Stimulated activated CD8-positive, alpha-beta memory T cell treated with anti-CD3 and anti-CD28 coated beads, Interleukin-4, amount 100 ng/mL, for 4 hours (primary cell): Measurements from ENCODE around the gene ZNF326.

ENCODE experiments used
- DNase-seq, 2 donors: peaks; one replicate each; pipeline ENCODE4 v3.0.0-alpha.2; 2020; ENCODE audit warnings: low read depth in 2 of 2, low spot score in 1 of 2

Gene ZNF326

DNA sequence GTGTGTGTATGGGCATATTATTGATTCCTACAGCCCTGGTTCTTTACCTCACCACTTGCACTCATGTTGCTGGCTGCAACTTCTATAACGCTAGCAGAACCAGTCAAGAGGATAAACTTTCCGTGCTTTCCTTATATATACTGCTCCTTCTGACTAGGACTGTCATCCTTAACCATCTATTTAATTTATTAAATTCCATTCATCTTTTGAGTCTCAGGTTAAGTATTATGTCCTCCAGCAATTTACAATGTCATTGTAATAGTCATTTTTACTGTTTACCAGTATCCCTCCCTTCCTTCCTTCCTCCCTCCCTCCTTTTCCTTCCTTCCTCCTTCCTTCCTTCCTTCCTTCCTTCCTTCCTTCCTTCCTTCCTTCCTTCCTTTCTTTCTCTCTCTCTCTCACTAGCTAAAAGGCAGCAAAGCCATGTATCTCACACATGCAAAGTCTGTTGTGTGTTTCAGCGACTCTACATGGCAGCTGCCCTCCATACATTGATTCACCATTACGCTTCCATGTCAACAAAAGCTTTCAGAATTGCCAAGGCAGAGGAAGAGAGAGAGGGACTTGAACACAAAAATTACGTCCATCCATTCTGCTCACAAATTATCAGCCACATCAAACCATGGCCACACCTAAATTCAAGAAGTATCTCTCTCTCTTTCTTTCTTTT, 73.8 kb downstream of the ZNF326 start:
- no peak for DNase-seq

DNA sequence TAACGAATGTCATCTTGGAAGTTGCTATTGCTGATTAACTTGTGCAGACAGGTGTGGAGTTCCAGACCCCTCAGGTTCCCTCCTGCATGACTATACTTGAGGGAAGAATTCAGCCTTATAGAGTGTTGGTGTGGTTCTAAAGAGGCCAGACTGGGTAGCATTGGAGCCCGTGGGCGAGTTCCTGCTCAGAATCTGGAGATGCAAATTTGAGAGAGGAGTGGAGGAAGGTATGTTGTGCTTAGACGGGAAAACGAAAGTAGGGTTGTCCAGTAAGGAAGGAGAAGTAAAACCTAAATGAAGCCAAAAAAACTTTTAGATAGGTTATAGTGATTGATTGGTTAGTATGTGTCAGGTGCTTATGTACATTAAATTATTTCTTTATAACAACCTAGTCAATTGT, 79.2 kb downstream of the ZNF326 start:
- no peak for DNase-seq

DNA sequence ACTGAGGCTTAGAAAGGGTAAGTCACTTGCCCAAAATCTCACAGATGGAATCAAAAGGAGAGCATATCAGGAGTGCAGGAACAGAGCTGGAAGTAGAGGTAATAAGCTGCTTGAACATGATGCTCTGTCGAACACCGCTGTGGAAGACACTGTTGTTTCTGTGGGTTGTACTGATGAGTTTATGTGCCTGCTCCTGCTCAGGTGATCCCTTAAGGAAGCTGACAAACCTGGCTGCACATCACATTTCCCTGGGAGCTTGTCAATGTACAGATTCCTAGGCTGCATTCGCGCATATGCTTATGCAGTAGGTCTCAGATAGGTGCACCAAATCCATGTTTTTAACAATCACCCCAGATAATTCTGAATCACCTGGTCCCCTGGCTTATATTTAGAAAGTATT, 79.7 kb downstream of the ZNF326 start:
- no peak for DNase-seq

DNA sequence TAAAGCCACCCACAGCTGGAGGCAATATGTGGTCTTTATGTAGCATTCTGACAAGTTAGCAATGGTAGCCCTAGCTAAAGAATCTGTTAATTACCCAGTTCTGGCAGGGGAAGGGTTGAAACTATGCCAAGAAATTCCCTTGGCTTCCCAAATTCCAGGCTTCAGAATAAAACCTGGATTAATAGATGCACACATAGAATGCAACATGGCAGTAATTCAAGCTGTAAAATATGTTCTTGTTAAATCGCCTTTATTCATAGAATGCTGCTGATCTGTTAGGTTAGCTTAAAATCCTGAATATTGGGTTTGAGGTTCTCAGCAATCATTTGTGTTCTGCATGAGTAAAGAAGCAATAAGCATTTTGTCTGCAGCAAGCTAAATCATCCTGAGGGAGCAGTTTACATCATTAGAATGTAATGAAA, 80.1 kb downstream of the ZNF326 start:
- no peak for DNase-seq

DNA sequence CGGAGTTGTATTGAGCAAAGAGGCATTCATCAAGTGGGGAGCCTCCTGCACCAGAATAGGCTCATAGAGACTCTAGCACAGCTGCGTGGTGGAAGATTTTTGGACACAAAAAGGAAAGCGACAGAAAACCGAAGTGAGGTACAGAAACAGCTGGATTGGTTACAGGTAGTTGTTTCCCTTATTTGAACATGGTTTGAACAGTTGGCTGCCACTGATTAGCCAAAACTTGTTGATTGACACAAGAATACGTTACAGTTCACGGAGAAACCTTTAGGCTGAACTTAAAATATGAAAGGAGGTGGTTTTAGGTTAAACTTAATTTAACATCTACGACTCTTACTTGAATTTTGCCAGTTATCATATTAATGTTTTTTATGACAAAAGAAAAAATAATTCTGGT, 89.1 kb downstream of the ZNF326 start:
- no peak for DNase-seq
